Common myeloid progenitor, CD34-positive (primary cell): ENCODE measurements around the gene CPNE6.

Source experiments
- CTCF ChIA-PET: fragments of 350-600 bp; sonication (Branson Sonifier 250); formaldehyde crosslinking; loops from one replicate; lab custom pipeline; 2021; ENCODE audit warnings: antibody characterized with exemption; lab: Charles Lee
- POLR2A ChIA-PET: fragments of 350-600 bp; sonication (Branson Sonifier 250); formaldehyde crosslinking; loops from one replicate; lab custom pipeline; 2021; ENCODE audit warnings: antibody characterized with exemption; lab: Charles Lee
- DNase-seq, 3 donors: peaks; one replicate each; pipeline versions ENCODE4 v3.0.0 to v3.0.0-alpha.2; 2013
- H3K27ac ChIP-seq, 2 experiments: 1 replicate in 1 of 2; 2 replicates in 1 of 2; pipeline ENCODE4 v1.7.0; 2013; ENCODE audit warnings: inconsistent platforms in 2 of 2, low read length in 2 of 2, mild to moderate bottlenecking in 2 of 2, low read depth in 1 of 2, moderate library complexity in 1 of 2; ENCODE audit not compliant: severe bottlenecking in 2 of 2, insufficient read depth in 1 of 2, poor library complexity in 1 of 2
- H3K27me3 ChIP-seq, 5 experiments: replicated peaks in 2 of 5; 1 replicate in 3 of 5; 2 replicates in 2 of 5; pipeline versions ENCODE4 v1.6.1 to v1.7.0; 2013; ENCODE audit warnings: low read length in 4 of 5, mild to moderate bottlenecking in 2 of 5, moderate library complexity in 2 of 5, inconsistent platforms in 1 of 5; ENCODE audit not compliant: insufficient read depth in 5 of 5, control insufficient read depth in 4 of 5
- H3K36me3 ChIP-seq, 4 experiments: 1 replicate in 2 of 4; 2 replicates in 2 of 4; pipeline versions ENCODE4 v1.6.1 to v1.7.0; 2013; ENCODE audit warnings: low read length in 3 of 4, control low read depth in 1 of 4, mild to moderate bottlenecking in 1 of 4; ENCODE audit not compliant: control insufficient read depth in 4 of 4, insufficient read depth in 4 of 4
- H3K4me1 ChIP-seq, 4 experiments: 1 replicate in 3 of 4; 2 replicates in 1 of 4; pipeline versions ENCODE4 v1.6.1 to v1.7.1; 2013; ENCODE audit warnings: low read length in 3 of 4, mild to moderate bottlenecking in 3 of 4, control low read depth in 1 of 4, inconsistent platforms in 1 of 4, moderate library complexity in 1 of 4; ENCODE audit not compliant: control insufficient read depth in 4 of 4, insufficient read depth in 4 of 4; ENCODE audit errors: control extremely low read depth in 1 of 4
- H3K4me3 ChIP-seq, 7 experiments: 1 replicate in 4 of 7; 2 replicates in 3 of 7; pipeline versions ENCODE4 v1.5.1 to v1.7.0; 2013; ENCODE audit warnings: mild to moderate bottlenecking in 7 of 7, low read length in 6 of 7, moderate library complexity in 6 of 7, inconsistent platforms in 2 of 7, low read depth in 2 of 7, control low read depth in 1 of 7; ENCODE audit not compliant: insufficient read depth in 4 of 7, control insufficient read depth in 1 of 7; ENCODE audit errors: extremely low read depth in 1 of 7
- H3K9me3 ChIP-seq, 5 experiments: 1 replicate in 4 of 5; 2 replicates in 1 of 5; pipeline versions ENCODE4 v1.6.1 to v1.7.1; 2013; ENCODE audit warnings: low read length in 4 of 5, mild to moderate bottlenecking in 2 of 5, inconsistent platforms in 1 of 5, low read depth in 1 of 5, moderate library complexity in 1 of 5; ENCODE audit not compliant: control insufficient read depth in 4 of 5, insufficient read depth in 2 of 5; ENCODE audit errors: control extremely low read depth in 1 of 5
- WGBS: methylation state at CpG from one replicate; pipeline ENCODE4 v1.1.5; 2013; ENCODE audit not compliant: insufficient coverage; 5-methylcytosine and 5-hydroxymethylcytosine counted together

Gene CPNE6

DNA sequence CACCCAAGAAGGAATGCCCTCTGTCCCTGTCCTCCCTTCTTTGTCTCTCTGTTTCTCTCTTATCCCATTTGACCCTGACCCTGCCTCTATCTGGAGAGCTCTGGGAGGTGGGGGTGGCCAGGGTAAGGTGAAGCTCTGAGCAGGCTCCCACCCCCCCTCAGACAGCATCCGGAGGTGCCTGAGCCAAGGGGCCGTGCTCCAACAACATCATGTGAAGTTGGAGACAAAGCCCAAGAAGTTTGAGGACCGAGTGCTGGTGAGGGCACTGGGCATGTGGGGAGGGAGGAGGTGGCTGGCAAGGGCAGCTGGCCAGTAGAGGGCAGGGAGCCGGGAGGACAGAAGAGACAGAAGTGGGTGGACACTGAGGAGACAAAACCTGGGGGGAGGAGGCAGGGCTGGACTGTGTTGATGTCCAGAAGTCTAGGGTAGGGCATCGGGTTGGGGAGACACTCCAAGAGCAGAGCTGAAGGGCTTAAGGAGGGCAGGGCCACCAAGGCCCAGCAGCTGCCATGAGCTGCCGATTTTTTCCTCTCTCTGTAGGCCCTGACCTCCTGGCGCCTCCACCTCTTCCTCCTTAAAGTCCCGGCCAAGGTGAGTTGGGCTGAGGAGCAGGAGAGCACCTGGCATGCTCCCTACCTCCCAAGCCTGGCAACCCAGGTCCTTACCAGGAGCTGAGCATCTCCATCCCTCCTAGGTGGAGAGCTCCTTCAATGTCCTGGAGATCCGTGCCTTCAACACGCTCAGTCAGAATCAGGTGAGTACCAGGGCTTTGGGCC lies 17.6 kb upstream of the CPNE6 start:
- H3K27me3 ChIP-seq = peaks cover 0 to 15% (median 9%) of the 10 kb centered on the region in 5 experiments
- no peak overlapping the region for H3K27ac ChIP-seq
- no peak overlapping the region for H3K4me3 ChIP-seq
- H3K9me3 ChIP-seq = no peaks in the 10 kb centered on the region
- WGBS = 98% methylated on average over 6 of the region's 10 CpGs
- H3K4me1 ChIP-seq = peaks cover 0 to 19% (median 17%) of the 10 kb centered on the region in 4 experiments
- ChIA-PET CTCF (interaction anchor here (0.9 to 12.7 kb wide), 7 partner anchors 13 to 108 kb away, joined by 3 to 188 read pairs (median 5); partner anchors contain the start of genes CPNE6, IRF9 and PCK2), POLR2A (no interaction called here)
- no peaks in the 10 kb centered on the region for H3K36me3 ChIP-seq
- no peak for DNase-seq

- POLR2A ChIA-PET = no interaction called here
- H3K36me3 ChIP-seq = no peaks in the 10 kb centered on the region
Measured at GRCh38 chr14:24054324-24054641, 17.1 kb upstream of the CPNE6 start.

GRCh38 chr14:24054646-24055045 lies 16.7 kb upstream of the CPNE6 start:
- CTCF ChIA-PET = interaction anchor here (0.6 to 12.7 kb wide), 7 partner anchors 11 to 107 kb away, joined by 3 to 188 read pairs (median 5); partner anchors contain the start of genes CPNE6, IRF9 and PCK2
- Histone ChIP-seq H3K27me3 (peaks cover 0 to 15% (median 9%) of the 10 kb centered on the region in 5 experiments), H3K4me3 (no peak overlapping the region), H3K27ac (no peak overlapping the region), H3K4me1 (peaks cover 0 to 16% (median 16%) of the 10 kb centered on the region in 4 experiments), H3K9me3 (no peaks in the 10 kb centered on the region), H3K36me3 (no peaks in the 10 kb centered on the region)
- POLR2A ChIA-PET = no interaction called here
- DNase-seq = no peak
- WGBS = 88% methylated on average over 5 of the region's 9 CpGs

More at GRCh38 chr14:24054324-24054641, 17.1 kb upstream of the CPNE6 start:
- CTCF ChIA-PET = interaction anchor here (0.9 to 12.7 kb wide), 7 partner anchors 12 to 107 kb away, joined by 3 to 188 read pairs (median 5); partner anchors contain the start of genes CPNE6, IRF9 and PCK2
- Histone ChIP-seq H3K9me3 (no peaks in the 10 kb centered on the region), H3K4me3 (no peak overlapping the region), H3K27ac (no peak overlapping the region), H3K27me3 (peaks cover 0 to 15% (median 9%) of the 10 kb centered on the region in 5 experiments), H3K4me1 (peaks cover 0 to 16% (median 16%) of the 10 kb centered on the region in 4 experiments)
- no peak for DNase-seq
- WGBS = 92% methylated on average over 6 of the region's 6 CpGs

GRCh38 chr14:24055971-24056799 lies 15.2 kb upstream of the CPNE6 start:
- ChIA-PET POLR2A (interaction anchor here (1.4 kb wide), 1 partner anchor 24 kb away, joined by 7 read pairs; no protein-coding TSS in a partner anchor), CTCF (interaction anchor here (0.7 to 12.7 kb wide), 11 partner anchors 12 to 105 kb away, joined by 3 to 188 read pairs (median 11); partner anchors contain the start of genes CPNE6, EMC9, IRF9 and PCK2)
- Histone ChIP-seq H3K4me1 (peaks cover 0 to 16% (median 15%) of the 10 kb centered on the region in 4 experiments), H3K4me3 (no peak overlapping the region), H3K36me3 (no peaks in the 10 kb centered on the region), H3K9me3 (no peaks in the 10 kb centered on the region), H3K27ac (no peak overlapping the region), H3K27me3 (peaks cover 0 to 15% (median 9%) of the 10 kb centered on the region in 5 experiments)
- no peak for DNase-seq
- WGBS = 97% methylated on average over 7 of the region's 10 CpGs

DNA sequence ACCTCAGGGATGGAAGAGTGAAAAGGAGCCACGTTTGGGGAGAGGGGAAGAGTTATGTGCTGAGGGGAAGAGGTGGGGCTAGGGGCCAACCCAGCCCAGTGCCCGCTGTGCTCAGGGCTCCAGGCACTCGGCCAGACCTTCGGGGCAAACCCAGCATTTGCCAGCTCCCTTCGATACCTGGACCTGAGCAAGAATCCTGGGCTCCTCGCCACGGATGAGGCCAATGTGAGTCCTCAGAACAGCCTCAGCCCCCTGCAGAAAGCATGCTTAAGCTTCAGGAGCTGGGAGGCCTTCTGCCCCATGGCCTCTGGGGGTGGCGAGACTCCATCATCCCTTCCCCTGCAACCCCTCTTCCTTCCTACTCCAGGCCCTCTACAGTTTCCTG lies 14.6 kb upstream of the CPNE6 start:
- DNase-seq = no peak
- Histone ChIP-seq H3K27ac (no peak overlapping the region), H3K27me3 (peaks cover 0 to 14% (median 9%) of the 10 kb centered on the region in 5 experiments), H3K4me1 (peaks cover 0 to 10% (median 10%) of the 10 kb centered on the region in 4 experiments), H3K36me3 (no peaks in the 10 kb centered on the region), H3K4me3 (no peak overlapping the region), H3K9me3 (no peaks in the 10 kb centered on the region)
- ChIA-PET POLR2A (interaction anchor here (1.4 kb wide), 1 partner anchor 23 kb away, joined by 7 read pairs; no protein-coding TSS in a partner anchor), CTCF (interaction anchor here (0.7 to 12.7 kb wide), 15 partner anchors 10 to 106 kb away, joined by 3 to 188 read pairs (median 11); partner anchors contain the start of genes CPNE6, EMC9, IRF9 and PCK2)
- 91% methylated on average over 7 of the region's 8 CpGs for WGBS

- H3K4me3 ChIP-seq = no peak overlapping the region
Measured at GRCh38 chr14:24057271-24057670, 14.1 kb upstream of the CPNE6 start.

More at GRCh38 chr14:24057271-24057670, 14.1 kb upstream of the CPNE6 start:
- H3K27ac ChIP-seq = no peak overlapping the region
- H3K9me3 ChIP-seq = no peaks in the 10 kb centered on the region
- ChIA-PET CTCF (interaction anchor here (0.7 to 12.7 kb wide), 15 partner anchors 10 to 106 kb away, joined by 3 to 188 read pairs (median 11); partner anchors contain the start of genes CPNE6, IRF9, PCK2 and PSME1), POLR2A (interaction anchor here (1.4 kb wide), 1 partner anchor 23 kb away, joined by 7 read pairs; no protein-coding TSS in a partner anchor)
- no peak for DNase-seq
- H3K36me3 ChIP-seq = no peaks in the 10 kb centered on the region
- peaks cover 0 to 6% (median 5%) of the 10 kb centered on the region in 4 experiments for H3K4me1 ChIP-seq
- 100% methylated on average over 2 of the region's 2 CpGs for WGBS
- peaks cover 0 to 14% (median 9%) of the 10 kb centered on the region in 5 experiments for H3K27me3 ChIP-seq
